HG03521 (cell line): ENCODE measurements around the gene MRPL3.
"Not testable (repeated sequence)": the region's sequence is repeated elsewhere in the genome, so short reads cannot be mapped to it uniquely, and the experiment has no call there.

ENCODE experiments used
- ATAC-seq: cut with Tn5 transposase; IDR thresholded peaks from one replicate; pipeline ENCODE4 v1.9.1; 2021; ENCODE audit warnings: mild to moderate bottlenecking, moderate library complexity; ENCODE audit not compliant: unreplicated experiment

Gene MRPL3

GRCh38 chr3:131501949-131502348 lies 822 bp downstream of the MRPL3 start:
- ATAC-seq: no peak

- no peak for ATAC-seq
Measured at GRCh38 chr3:131494706-131495105, 8.1 kb downstream of the MRPL3 start.

- ATAC-seq: no peak
Measured at GRCh38 chr3:131491775-131492174, 11.0 kb downstream of the MRPL3 start.

- ATAC-seq: no peak
Measured at GRCh38 chr3:131491084-131491483, 11.7 kb downstream of the MRPL3 start.

- ATAC-seq: not testable (repeated sequence)
Measured at GRCh38 chr3:131486545-131486944, 16.2 kb downstream of the MRPL3 start.

GRCh38 chr3:131485119-131485518 lies 17.7 kb downstream of the MRPL3 start:
- ATAC-seq: no peak

- no peak for ATAC-seq
Measured at GRCh38 chr3:131484496-131485111, 18.2 kb downstream of the MRPL3 start.

GRCh38 chr3:131480116-131480515 lies 22.7 kb downstream of the MRPL3 start:
- ATAC-seq: no peak

- no peak for ATAC-seq
Measured at GRCh38 chr3:131477813-131478212, 25.0 kb downstream of the MRPL3 start.

GRCh38 chr3:131474115-131474514 lies 28.7 kb downstream of the MRPL3 start:
- no peak for ATAC-seq

- ATAC-seq: no peak
Measured at GRCh38 chr3:131470377-131470776, 32.4 kb downstream of the MRPL3 start.

GRCh38 chr3:131458653-131459052 lies 44.1 kb downstream of the MRPL3 start:
- no peak for ATAC-seq

GRCh38 chr3:131457220-131457619 lies 45.6 kb downstream of the MRPL3 start:
- no peak for ATAC-seq

- no peak for ATAC-seq
Measured at GRCh38 chr3:131454501-131454900, 48.3 kb downstream of the MRPL3 start.

GRCh38 chr3:131453533-131453932 lies 49.2 kb downstream of the MRPL3 start:
- ATAC-seq: no peak

GRCh38 chr3:131447349-131447748 lies 55.4 kb downstream of the MRPL3 start:
- no peak for ATAC-seq

GRCh38 chr3:131444180-131444579 lies 58.6 kb downstream of the MRPL3 start:
- ATAC-seq: no peak

- no peak for ATAC-seq
Measured at GRCh38 chr3:131439084-131439483, 63.7 kb downstream of the MRPL3 start.

- ATAC-seq: no peak
Measured at GRCh38 chr3:131435000-131435399, 67.8 kb downstream of the MRPL3 start.

- ATAC-seq: no peak
Measured at GRCh38 chr3:131432441-131432840, 70.3 kb downstream of the MRPL3 start.

GRCh38 chr3:131431754-131432153 lies 71.0 kb downstream of the MRPL3 start:
- no peak for ATAC-seq

- ATAC-seq: no peak
Measured at GRCh38 chr3:131427226-131427625, 75.5 kb downstream of the MRPL3 start.

- no peak for ATAC-seq
Measured at GRCh38 chr3:131421957-131422498, 80.7 kb downstream of the MRPL3 start.
